Measurements from ENCODE around the gene ERCC1.

- TF ChIP-seq NR2C2 (CRISPR knock-in tag; IDR thresholded peaks at IDR 0.05) (no peak), ZMAT4 (CRISPR knock-in tag; IDR thresholded peaks at IDR 0.05) (no peak)
Measured at GRCh38 chr19:45428384-45429231, 4.9 kb upstream of the ERCC1 start.

Data from WTC11 (cell line).